NT2/D1 (cell line): ENCODE measurements around the gene TTC34.

Experiments
- SUZ12 ChIP-seq: IDR thresholded peaks from 2 replicates; pipeline ENCODE4 v1.6.1; 2011; ENCODE audit not compliant: insufficient read length, insufficient read depth; ENCODE audit errors: extremely low read depth
- YY1 ChIP-seq: IDR thresholded peaks from 2 replicates; pipeline ENCODE4 v1.6.1; 2011; ENCODE audit not compliant: insufficient read length, insufficient read depth

DNA sequence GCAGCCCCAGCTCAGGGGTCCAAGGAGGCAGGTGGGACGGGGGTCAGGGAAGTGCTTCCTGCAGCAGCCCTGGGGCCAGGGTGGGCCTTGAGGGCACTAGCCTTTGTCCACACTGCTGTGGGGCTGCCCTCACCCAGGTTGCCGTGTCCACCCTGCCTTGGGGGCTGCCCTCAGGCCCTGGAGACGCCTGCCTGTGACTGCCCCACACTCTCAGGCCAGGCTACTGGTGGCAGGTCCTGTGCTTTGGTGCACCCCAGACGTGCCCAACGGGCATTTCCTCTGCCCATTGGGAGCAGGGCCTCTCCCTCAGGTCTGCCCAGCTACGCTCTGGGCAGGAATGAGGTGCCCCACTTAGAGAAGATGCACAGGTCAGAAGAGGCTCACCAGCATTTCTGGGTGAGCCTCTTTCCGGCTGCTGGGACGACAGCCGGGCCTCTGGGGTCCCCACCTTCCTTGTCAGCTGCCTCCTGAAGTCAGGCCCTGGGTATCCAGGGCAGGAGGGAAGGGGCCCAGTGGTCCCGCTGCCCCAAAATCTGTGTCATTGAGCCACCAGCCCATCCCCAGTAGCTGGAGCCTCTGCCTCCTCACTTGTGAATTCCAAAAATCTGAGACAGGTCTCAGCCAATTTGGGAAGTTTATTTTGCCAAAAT, 166.0 kb downstream of the TTC34 start:
- no peak for TF ChIP-seq YY1
- TF ChIP-seq SUZ12, result no peak
